Rectal smooth muscle tissue (tissue), 1 donor: Measurements from ENCODE around the gene DEGS2.
"Not testable (repeated sequence)": the region's sequence is repeated elsewhere in the genome, so short reads cannot be mapped to it uniquely, and the experiment has no call there.

ENCODE experiments used
- H3K27ac ChIP-seq: one replicate; pipeline ENCODE4 v1.7.0; 2013; ENCODE audit warnings: low read depth, low read length, inconsistent platforms
- H3K27me3 ChIP-seq: one replicate; pipeline ENCODE4 v1.7.0; 2013; ENCODE audit warnings: low read length; ENCODE audit not compliant: control insufficient read depth, insufficient read depth
- H3K36me3 ChIP-seq: one replicate; pipeline ENCODE4 v1.7.0; 2013; ENCODE audit warnings: low read length; ENCODE audit not compliant: control insufficient read depth, insufficient read depth
- H3K4me1 ChIP-seq: one replicate; pipeline ENCODE4 v1.7.0; 2013; ENCODE audit warnings: low read length; ENCODE audit not compliant: control insufficient read depth, insufficient read depth
- H3K4me3 ChIP-seq: one replicate; pipeline ENCODE4 v1.7.0; 2013; ENCODE audit warnings: low read length
- H3K9ac ChIP-seq: one replicate; pipeline ENCODE4 v1.7.0; 2013; ENCODE audit warnings: low read length

Gene DEGS2

DNA sequence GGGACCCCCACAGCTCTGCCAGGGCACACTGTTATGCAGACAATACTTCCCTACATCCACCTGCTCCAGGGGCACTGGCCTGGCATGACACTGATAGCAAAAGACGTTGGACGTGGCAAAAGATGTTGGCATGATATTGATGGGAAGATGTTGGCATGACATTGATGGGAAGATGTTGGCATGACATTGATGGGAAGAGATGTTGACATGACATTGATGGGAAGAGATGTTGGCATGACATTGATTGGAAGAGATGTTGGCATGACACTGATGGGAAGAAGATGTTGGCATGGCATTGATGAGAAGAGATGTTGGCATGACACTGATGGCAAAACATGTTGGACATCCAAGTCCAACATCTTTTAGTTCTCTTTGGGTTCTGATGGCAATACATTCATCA lies 11.4 kb upstream of the DEGS2 start:
- Histone ChIP-seq H3K9ac (no peak overlapping the region), H3K27me3 (no peaks in the 10 kb centered on the region)

DNA sequence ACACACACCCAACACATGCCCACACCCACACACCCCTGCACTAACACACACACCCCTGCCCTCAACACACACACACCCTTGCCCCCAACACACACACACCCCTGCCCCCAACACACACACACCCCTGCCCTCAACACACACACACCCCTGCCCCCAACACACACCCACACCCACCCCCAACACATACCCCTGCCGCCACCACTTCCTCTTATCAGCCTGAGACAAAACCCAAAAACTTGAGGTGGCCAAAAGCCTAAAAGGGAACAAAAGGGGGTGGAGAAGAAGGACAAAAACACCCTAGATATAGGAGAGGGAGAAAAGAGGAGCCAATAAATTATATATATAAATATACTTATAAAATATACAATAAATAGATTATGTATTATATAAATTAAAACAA lies 9.1 kb upstream of the DEGS2 start:
- peaks cover 4% of the 10 kb centered on the region for H3K4me1 ChIP-seq
- no peak overlapping the region for H3K4me3 ChIP-seq
- H3K27me3 ChIP-seq: no peaks in the 10 kb centered on the region
- H3K9ac ChIP-seq: no peak overlapping the region
- no peaks in the 10 kb centered on the region for H3K36me3 ChIP-seq
- H3K27ac ChIP-seq: no peak overlapping the region

More for the DNA sequence above, 11.4 kb upstream of the DEGS2 start:
- peaks cover 4% of the 10 kb centered on the region for H3K4me1 ChIP-seq
- H3K36me3 ChIP-seq: no peaks in the 10 kb centered on the region
- no peak overlapping the region for H3K4me3 ChIP-seq
- H3K27ac ChIP-seq: no peak overlapping the region

DNA sequence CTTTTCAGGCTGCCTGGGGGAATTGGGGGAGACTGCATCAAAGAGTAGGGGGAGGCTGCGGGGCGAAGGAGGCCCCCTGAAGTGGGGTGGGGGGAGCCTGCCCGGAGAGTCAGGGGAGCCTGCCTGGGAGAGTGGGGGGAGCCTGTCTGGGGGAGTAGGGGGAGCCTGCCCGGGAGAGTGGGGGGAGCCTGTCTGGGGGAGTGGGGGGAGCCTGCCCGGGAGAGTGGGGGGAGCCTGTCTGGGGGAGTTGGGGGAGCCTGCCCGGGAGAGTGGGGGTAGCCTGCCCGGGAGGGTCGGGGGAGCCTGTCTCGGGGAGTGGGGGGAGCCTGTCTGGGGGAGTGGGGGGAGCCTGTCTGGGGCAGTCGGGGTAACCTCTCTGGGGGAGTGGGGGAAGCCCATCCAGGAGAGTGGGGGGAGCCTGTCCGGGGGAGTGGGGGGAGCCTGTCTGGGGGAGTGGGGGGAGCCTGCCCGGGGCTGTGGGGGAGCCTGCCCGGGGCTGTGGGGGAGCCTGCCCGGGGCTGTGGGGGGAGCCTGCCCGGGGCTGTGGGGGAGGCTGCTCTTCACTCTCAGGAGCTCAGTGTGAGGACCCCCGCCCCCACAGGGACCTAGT lies 6.5 kb upstream of the DEGS2 start:
- H3K27ac ChIP-seq: no peak overlapping the region
- no peaks in the 10 kb centered on the region for H3K36me3 ChIP-seq
- peaks cover 4% of the 10 kb centered on the region for H3K4me1 ChIP-seq
- peak overlapping the region; percentile 63 for H3K4me3 ChIP-seq
- H3K27me3 ChIP-seq: no peaks in the 10 kb centered on the region
- no peak overlapping the region for H3K9ac ChIP-seq

DNA sequence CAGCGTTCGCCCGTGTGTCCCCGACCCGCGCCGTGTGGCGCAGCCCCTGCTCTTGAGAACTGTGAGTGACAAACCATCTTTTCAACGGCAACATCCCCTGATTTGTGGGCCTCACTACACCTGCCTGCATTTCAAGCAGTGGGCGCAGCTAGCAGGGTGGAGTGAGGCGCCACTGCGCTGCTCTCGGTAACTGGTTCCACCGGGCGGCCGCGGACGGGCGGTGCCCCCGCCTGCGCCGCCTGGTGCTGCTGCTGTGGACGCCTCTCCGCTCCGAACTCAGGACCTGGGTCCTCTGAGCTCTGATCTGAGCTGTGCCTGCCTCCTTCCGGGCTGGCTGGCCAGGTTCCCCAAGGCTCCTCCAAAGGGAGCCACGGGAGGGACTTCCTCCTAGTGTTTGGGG lies 5.9 kb upstream of the DEGS2 start:
- peaks cover under 1% of the 10 kb centered on the region for H3K27me3 ChIP-seq
- peaks cover 4% of the 10 kb centered on the region for H3K4me1 ChIP-seq
- H3K27ac ChIP-seq: no peak overlapping the region
- no peaks in the 10 kb centered on the region for H3K36me3 ChIP-seq
- no peak overlapping the region for H3K9ac ChIP-seq
- H3K4me3 ChIP-seq: peak overlapping the region; percentile 21

DNA sequence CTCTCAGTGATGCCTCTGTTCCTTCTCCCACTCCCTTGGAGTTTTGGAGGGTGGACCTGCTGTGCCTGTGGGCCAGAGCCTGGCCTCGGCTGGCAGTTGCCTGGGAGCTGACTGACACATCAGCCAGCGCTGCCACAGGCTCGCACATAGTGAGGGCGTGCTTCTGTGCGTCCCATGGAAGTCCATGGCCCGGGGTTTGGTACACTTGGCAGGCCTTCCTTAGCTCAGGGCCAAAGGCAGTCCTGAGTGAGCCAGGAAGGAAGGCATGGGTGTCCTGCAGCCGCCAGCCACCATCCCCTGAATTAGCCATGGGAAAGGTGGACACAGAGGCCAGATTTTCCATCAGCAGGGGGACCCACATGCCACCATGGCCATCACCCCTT lies 1.1 kb upstream of the DEGS2 start:
- Histone ChIP-seq H3K4me1 (no peaks in the 10 kb centered on the region), H3K36me3 (no peaks in the 10 kb centered on the region), H3K9ac (no peak overlapping the region), H3K27ac (no peak overlapping the region), H3K4me3 (no peak overlapping the region), H3K27me3 (peaks cover 6% of the 10 kb centered on the region)

DNA sequence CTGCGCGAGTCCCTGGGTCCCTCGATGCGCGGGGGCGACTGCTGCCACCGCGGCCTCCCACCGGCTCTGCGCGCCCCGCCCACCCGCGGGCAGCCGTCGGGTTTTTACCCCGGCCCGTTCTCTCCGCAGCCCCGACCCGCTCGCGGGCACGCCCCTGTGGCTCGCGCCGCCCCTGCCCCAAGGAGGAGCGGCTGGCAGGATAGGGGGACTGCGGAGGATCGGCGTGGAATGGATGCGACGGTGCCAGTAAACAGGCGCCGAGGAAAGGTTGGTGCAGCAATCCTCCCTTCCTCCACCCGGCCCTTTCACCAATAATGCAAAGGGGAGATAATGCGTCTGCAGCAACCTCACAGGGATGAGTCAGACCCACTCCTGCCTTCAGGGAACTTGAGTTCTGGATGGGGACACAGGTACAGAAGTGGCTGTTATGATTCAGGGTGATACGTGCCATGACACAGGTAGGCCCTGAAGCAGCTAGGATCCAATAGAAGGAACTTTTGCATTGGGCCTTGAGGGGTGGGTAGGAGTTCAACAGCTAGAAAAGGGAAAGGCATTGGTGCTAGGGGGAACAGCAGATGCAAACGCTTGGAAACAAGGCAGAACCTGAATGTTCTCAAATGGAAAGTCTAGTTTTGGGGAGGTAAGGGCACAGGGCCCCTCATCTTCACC lies 554 bp upstream of the DEGS2 start:
- Histone ChIP-seq H3K27me3 (peaks cover 6% of the 10 kb centered on the region), H3K4me3 (peak overlapping the region; percentile 27), H3K4me1 (no peaks in the 10 kb centered on the region), H3K27ac (no peak overlapping the region), H3K36me3 (no peaks in the 10 kb centered on the region), H3K9ac (no peak overlapping the region)

DNA sequence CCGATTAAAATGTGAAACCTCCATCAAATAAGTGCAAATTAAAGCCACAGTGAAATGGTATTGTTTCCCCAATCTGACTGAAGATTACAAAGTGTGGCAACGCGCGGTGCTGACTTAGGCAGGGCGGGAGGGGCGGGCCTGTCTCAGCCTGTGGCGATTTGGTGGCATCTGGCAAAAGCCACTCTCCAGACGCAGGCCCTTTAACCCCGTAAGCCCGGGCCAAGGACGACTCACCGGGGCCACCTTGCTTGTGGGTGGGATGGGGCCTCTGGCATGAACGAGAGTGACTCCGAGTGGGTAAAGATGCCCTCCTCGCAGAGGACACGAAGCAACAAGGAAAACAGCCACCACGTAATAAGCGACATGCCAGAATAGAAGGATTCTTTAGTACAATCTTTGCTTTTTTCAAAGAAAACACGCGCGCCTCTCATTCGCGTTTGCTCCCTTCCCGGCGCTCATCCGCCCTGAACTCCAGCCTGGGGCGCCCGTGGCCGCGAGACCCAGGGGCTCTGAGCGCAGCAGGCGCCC lies 815 bp downstream of the DEGS2 start:
- Histone ChIP-seq H3K9ac (no peak overlapping the region), H3K36me3 (no peaks in the 10 kb centered on the region), H3K27me3 (peaks cover 6% of the 10 kb centered on the region), H3K4me1 (no peaks in the 10 kb centered on the region), H3K4me3 (peak overlapping the region; percentile 59), H3K27ac (no peak overlapping the region)

DNA sequence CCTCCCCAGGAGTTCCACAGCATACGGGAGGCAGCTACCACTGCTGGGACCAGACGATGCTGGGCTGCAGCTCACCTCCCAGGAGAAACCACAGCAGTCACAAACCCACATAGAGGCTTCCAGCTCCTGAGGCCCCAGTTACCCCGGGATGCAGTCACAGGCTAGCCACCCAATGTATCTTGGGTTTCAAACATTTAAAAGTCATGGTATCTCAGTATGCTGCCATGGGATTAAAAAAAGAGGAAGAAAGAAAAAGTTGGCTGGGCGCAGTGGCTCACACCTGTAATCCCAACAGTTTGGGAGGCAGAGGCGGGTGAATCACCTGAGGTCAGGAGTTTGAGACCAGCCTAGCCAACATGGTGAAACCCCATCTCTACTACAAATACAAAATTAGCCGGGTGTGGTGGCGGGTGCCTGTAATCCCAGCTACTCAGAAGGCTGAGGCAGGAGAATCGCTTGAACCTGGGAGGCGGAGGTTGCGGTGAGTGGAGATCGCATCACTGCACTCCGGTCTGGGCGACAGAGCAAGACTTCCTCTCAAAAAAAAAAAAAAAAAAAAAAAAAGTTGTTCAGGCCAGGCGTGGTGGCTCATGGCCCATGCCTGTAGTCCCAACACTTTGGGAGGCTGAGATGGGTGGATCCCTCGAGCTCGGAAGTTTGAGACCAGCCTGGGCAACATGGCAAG lies 1.8 kb downstream of the DEGS2 start:
- H3K27me3 ChIP-seq, H3K36me3 ChIP-seq, H3K27ac ChIP-seq: not testable (repeated sequence)

DNA sequence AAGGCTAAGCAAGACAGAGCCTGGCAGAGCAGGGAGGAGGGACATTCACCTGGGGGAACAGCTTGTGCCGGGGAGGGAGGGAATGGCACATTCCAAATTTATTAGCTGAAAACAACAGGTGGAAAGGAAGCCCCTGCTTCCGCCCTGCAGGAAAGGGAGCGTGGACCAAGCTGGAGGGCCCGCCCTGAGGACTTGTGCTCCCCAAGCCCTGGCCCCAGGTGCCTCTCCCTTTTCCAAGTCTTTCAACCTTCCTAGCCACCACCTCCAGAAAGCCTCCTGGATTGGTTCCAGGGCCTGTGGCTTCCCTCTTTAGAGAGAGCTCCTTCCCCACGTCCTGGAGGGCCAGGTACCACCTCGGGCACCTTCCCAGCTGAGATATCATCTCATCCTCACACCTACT lies 2.7 kb downstream of the DEGS2 start:
- Histone ChIP-seq H3K27ac (no peak overlapping the region), H3K4me3 (no peak overlapping the region), H3K27me3 (peaks cover 6% of the 10 kb centered on the region), H3K4me1 (no peaks in the 10 kb centered on the region), H3K9ac (no peak overlapping the region), H3K36me3 (no peaks in the 10 kb centered on the region)

More for the DNA sequence above, 1.8 kb downstream of the DEGS2 start:
- not testable (repeated sequence) for H3K4me3 ChIP-seq, H3K9ac ChIP-seq, H3K4me1 ChIP-seq

DNA sequence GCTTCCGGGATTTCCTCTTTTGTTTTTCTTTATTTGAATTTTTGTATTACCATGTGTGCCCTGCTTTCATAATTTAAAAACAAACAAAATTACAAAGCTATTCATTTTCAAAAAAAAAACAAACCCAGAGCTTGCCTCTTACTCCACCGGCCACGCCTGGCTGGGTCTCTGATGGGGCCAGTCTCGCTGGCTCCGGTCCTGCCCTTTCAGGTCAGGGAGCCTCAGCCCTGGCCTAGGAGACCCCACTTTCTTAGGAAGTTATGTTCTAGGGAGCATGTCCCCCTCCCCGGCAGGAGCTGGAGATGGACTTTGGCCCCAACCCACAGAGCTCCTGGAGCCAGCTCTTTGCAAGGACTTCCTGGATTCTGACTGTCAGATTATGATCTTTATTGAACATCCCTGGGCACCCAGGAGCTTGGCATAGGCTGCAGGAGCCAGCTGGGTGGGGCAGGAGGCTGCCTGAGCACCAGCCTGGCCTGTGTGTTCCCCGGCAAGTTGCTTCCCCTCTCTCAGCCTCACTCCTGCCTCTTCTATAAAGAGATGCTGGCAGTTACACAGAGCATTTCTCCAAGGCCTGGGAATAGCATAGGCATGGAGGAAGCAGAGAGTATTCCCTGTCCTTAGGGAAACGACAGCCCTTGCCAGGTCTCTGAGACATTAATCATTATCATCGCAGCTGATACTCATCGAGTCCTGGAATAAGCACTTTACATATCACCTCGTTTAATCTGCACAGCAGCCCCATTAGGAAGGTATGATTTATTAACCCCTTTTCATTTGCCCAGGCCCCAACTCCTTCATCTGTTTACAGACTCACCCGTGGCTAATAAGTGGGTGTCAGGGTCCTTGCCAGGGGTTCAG lies 3.5 kb downstream of the DEGS2 start:
- Histone ChIP-seq H3K36me3 (no peaks in the 10 kb centered on the region), H3K27me3 (peaks cover 6% of the 10 kb centered on the region), H3K27ac (no peak overlapping the region), H3K9ac (no peak overlapping the region), H3K4me1 (no peaks in the 10 kb centered on the region), H3K4me3 (no peak overlapping the region)

DNA sequence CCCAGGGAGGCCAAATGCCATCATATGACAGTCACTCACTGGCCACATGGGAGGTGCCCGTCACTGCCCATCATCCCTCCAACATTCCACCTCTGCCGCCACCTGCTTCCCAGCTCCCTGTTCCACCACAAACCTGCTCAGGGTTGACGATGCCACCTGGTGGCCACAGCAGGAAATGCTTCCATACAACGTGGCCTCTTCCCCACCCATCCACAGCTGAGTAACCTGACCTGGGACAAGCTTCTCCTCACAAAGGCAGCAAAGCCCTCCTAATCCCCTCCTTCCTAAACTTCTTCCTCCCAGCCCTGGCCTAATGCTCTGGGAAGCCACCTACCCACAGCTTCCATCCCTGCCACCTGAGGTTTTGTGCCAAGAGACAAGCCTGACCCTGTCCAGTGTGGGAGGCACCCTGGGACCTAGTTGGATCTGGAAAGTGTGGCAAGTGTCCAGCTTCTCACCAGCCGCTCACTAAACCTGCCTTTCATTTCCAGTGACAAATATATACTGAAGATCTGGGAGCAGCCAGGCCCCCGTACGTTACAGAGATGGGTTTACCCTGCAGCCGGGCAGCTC lies 4.3 kb downstream of the DEGS2 start:
- peaks cover 3% of the 10 kb centered on the region for H3K27me3 ChIP-seq

DNA sequence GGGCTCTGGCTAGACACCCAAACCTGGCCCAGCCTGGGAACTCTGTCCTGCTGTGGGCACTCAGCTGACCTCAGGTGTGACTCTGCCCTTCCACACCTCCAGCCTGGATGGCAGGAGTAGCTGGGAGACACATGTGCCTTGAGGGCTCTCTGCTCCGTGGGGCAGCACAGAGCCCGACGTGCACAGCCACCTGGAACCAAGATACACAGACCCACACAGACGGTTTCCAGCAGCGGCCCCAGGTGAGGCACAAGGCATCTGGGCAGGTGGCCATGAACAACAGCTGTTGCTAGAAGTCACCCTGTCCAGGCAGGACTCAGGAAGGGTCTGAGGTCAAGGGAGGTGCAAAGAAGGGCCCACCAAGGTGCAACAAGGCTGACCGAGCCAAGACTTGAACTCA lies 5.9 kb downstream of the DEGS2 start:
- H3K27ac ChIP-seq: no peak overlapping the region
- H3K27me3 ChIP-seq: no peaks in the 10 kb centered on the region
- no peak overlapping the region for H3K9ac ChIP-seq
- H3K4me1 ChIP-seq: no peaks in the 10 kb centered on the region
- no peak overlapping the region for H3K4me3 ChIP-seq
- no peaks in the 10 kb centered on the region for H3K36me3 ChIP-seq

More for the DNA sequence above, 4.3 kb downstream of the DEGS2 start:
- Histone ChIP-seq H3K4me3 (no peak overlapping the region), H3K36me3 (no peaks in the 10 kb centered on the region), H3K4me1 (no peaks in the 10 kb centered on the region), H3K27ac (no peak overlapping the region), H3K9ac (no peak overlapping the region)
